ENCODE data around the gene PLCD1.

DNA sequence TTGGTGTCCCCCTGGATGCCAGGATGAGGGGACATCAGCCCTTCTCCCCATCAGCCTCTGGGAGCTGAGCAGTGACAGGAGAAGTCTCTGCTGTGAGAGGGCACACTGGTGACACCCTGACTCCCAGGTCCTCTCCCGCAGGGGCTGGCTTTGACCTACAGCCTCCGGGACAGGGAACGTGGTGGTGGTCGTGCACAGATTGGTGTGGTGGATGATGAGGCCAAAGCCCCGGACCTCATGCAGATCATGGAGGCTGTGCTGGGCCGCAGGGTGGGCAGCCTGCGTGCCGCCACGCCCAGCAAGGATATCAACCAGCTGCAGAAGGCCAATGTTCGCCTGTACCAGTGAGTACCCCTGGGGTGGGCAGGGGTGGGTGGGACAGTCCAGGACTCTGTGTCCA, 32.1 kb downstream of the PLCD1 start:
- TF ChIP-seq, protein P1, sequence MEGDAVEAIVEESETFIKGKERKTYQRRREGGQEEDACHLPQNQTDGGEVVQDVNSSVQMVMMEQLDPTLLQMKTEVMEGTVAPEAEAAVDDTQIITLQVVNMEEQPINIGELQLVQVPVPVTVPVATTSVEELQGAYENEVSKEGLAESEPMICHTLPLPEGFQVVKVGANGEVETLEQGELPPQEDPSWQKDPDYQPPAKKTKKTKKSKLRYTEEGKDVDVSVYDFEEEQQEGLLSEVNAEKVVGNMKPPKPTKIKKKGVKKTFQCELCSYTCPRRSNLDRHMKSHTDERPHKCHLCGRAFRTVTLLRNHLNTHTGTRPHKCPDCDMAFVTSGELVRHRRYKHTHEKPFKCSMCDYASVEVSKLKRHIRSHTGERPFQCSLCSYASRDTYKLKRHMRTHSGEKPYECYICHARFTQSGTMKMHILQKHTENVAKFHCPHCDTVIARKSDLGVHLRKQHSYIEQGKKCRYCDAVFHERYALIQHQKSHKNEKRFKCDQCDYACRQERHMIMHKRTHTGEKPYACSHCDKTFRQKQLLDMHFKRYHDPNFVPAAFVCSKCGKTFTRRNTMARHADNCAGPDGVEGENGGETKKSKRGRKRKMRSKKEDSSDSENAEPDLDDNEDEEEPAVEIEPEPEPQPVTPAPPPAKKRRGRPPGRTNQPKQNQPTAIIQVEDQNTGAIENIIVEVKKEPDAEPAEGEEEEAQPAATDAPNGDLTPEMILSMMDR (conservative IDR thresholded peaks at IDR 0.05): no peak
- TF ChIP-seq EZH2 (IDR thresholded peaks at IDR 0.05; ENCODE audit: low read depth): no peak
